Endodermal cell (in vitro differentiated cells): ENCODE data around the gene NLRP5. TPM values are rescaled to one million over a fixed set of nuclear protein-coding genes. Genes with fewer than 3 reads are reported as not detected.

Source experiments
- DNase-seq: peaks from one replicate; pipeline ENCODE4 v3.0.0-alpha.2; 2017
- H3K27ac ChIP-seq: 2 replicates; pipeline ENCODE4 v1.5.1; 2013; ENCODE audit warnings: mild to moderate bottlenecking, low read depth, low read length, moderate library complexity
- H3K27me3 ChIP-seq: 2 replicates; pipeline ENCODE4 v1.6.1; 2013; ENCODE audit warnings: mild to moderate bottlenecking, low read length, moderate library complexity; ENCODE audit not compliant: insufficient read depth, control insufficient read depth, poor library complexity, severe bottlenecking
- H3K36me3 ChIP-seq: 2 replicates; pipeline ENCODE4 v1.7.0; 2013; ENCODE audit warnings: mild to moderate bottlenecking, low read length, moderate library complexity; ENCODE audit not compliant: control insufficient read depth, insufficient read depth
- H3K4me1 ChIP-seq: one replicate; pipeline ENCODE4 v1.7.0; 2013; ENCODE audit warnings: low read length; ENCODE audit not compliant: control insufficient read depth, insufficient read depth
- H3K4me3 ChIP-seq: 2 replicates; pipeline ENCODE4 v1.5.1; 2013; ENCODE audit warnings: mild to moderate bottlenecking, low read length, moderate library complexity
- H3K9ac ChIP-seq: 2 replicates; pipeline ENCODE4 v1.6.1; 2013; ENCODE audit warnings: mild to moderate bottlenecking, low read length, moderate library complexity; ENCODE audit not compliant: poor library complexity, severe bottlenecking; ENCODE audit errors: extremely low read depth
- H3K9me3 ChIP-seq: 2 replicates; pipeline ENCODE4 v1.6.1; 2013; ENCODE audit warnings: mild to moderate bottlenecking, low read length, moderate library complexity; ENCODE audit not compliant: control insufficient read depth
- H3K27ac Mint-ChIP-seq: 2 replicates; pipeline ENCODE4 v1.8.0; 2020; ENCODE audit warnings: mixed read lengths
- H3K27me3 Mint-ChIP-seq: 2 replicates; pipeline ENCODE4 v1.8.0; 2021; ENCODE audit warnings: mild to moderate bottlenecking, mixed read lengths; ENCODE audit not compliant: insufficient read depth
- H3K36me3 Mint-ChIP-seq: 2 replicates; pipeline ENCODE4 v1.8.0; 2020; ENCODE audit warnings: low read depth, mixed read lengths
- H3K4me1 Mint-ChIP-seq: 2 replicates; pipeline ENCODE4 v1.8.0; 2020; ENCODE audit warnings: mixed read lengths
- H3K4me3 Mint-ChIP-seq: 2 replicates; pipeline ENCODE4 v1.8.0; 2020; ENCODE audit warnings: mild to moderate bottlenecking, moderate library complexity, mixed read lengths
- H3K9me3 Mint-ChIP-seq: 2 replicates; pipeline ENCODE4 v1.8.0; 2020; ENCODE audit warnings: mild to moderate bottlenecking, mixed read lengths
- WGBS, 2 experiments: methylation state at CpG; one replicate each; pipeline versions ENCODE4 v1.1.5 to v1.1.7; 2013; ENCODE audit warnings: missing lambda C conversion rate in 2 of 2, mixed read lengths in 1 of 2; ENCODE audit not compliant: insufficient coverage in 1 of 2, insufficient read length in 1 of 2; 5-methylcytosine and 5-hydroxymethylcytosine counted together
- total RNA-seq, 2 donors: library from RNA; stranded (reverse); fragmentation: NEBNext Ultra II Directional in 1 of 2; extraction: Animal tissue kit (Norgen Biotek cat#: 25700) in 1 of 2; gene quantifications; 2 replicates in 1 of 2; 3 replicates in 1 of 2; pipeline ENCODE4 v1.2.1, GENCODE V29; 2021
- TF ChIP-seq, protein P1 (sequence below): fragments of 200-600 bp; sonication (generic); conservative IDR thresholded peaks from 2 replicates; pipeline ENCODE4 v1.5.0; 2021; ENCODE audit warnings: antibody characterized with exemption, mild to moderate bottlenecking

The NLRP5 gene
- total RNA-seq, 2 donors from 2014 or later: not detected

DNA sequence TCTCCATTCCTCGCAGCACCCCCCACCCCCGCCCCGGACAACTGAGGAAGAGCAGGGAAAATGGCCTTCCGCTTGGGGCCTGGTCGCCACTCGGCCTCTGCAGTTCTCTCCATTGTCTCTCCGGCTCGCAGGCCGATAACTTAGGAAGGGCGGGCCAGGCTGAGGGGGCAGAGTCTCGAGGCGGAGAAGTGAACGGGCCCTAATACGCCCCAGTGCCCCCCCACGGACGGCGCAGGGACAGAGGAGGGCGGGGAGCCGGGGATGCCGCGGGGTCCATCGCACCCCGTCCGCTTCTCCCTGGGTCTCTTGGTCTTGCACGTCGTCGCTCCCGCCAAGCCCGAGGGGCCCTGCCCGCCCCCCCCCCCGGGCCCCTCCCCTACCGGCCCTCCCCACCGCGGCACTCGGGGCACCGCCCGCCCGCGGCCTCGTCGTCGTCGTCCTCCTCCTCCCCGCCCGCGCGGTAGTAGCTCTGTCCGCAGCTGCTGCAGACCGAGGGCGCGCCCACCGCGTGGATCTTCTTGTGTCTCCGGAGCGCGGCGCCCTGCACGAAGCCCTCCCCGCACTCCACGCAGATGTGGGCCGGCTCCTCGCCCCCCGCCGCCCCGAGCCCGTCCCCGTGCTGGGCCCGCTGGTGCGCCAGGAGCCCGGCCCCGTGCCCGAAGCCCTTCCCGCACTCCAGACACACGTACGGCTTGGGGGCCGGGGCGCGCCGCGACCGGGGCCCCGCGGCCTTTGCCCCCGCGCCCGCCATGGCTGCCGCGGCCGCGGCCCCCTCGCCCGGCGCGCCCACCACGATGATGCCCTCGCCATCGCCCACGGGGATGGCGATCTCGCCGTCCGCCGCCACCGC, 101.3 kb downstream of the NLRP5 start:
- Mint-ChIP-seq H3K4me1 (peaks cover 19% of the 10 kb centered on the region), H3K36me3 (peaks cover 26% of the 10 kb centered on the region), H3K4me3 (no peak overlapping the region), H3K9me3 (peaks cover 5% of the 10 kb centered on the region), H3K27ac (no peak overlapping the region), H3K27me3 (no peaks in the 10 kb centered on the region)
- Histone ChIP-seq H3K27me3 (no peaks in the 10 kb centered on the region), H3K36me3 (peaks cover 19% of the 10 kb centered on the region), H3K9ac (no peak overlapping the region), H3K4me1 (peaks cover 6% of the 10 kb centered on the region), H3K4me3 (no peak overlapping the region), H3K9me3 (peaks cover 5% of the 10 kb centered on the region), H3K27ac (no peak overlapping the region)
- DNase-seq: peak; percentile 46
- WGBS, 2 experiments: 97 to 99% methylated on average over 26 to 96 of the region's 104 CpGs
- TF ChIP-seq, protein P1, sequence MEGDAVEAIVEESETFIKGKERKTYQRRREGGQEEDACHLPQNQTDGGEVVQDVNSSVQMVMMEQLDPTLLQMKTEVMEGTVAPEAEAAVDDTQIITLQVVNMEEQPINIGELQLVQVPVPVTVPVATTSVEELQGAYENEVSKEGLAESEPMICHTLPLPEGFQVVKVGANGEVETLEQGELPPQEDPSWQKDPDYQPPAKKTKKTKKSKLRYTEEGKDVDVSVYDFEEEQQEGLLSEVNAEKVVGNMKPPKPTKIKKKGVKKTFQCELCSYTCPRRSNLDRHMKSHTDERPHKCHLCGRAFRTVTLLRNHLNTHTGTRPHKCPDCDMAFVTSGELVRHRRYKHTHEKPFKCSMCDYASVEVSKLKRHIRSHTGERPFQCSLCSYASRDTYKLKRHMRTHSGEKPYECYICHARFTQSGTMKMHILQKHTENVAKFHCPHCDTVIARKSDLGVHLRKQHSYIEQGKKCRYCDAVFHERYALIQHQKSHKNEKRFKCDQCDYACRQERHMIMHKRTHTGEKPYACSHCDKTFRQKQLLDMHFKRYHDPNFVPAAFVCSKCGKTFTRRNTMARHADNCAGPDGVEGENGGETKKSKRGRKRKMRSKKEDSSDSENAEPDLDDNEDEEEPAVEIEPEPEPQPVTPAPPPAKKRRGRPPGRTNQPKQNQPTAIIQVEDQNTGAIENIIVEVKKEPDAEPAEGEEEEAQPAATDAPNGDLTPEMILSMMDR: no peak

DNA sequence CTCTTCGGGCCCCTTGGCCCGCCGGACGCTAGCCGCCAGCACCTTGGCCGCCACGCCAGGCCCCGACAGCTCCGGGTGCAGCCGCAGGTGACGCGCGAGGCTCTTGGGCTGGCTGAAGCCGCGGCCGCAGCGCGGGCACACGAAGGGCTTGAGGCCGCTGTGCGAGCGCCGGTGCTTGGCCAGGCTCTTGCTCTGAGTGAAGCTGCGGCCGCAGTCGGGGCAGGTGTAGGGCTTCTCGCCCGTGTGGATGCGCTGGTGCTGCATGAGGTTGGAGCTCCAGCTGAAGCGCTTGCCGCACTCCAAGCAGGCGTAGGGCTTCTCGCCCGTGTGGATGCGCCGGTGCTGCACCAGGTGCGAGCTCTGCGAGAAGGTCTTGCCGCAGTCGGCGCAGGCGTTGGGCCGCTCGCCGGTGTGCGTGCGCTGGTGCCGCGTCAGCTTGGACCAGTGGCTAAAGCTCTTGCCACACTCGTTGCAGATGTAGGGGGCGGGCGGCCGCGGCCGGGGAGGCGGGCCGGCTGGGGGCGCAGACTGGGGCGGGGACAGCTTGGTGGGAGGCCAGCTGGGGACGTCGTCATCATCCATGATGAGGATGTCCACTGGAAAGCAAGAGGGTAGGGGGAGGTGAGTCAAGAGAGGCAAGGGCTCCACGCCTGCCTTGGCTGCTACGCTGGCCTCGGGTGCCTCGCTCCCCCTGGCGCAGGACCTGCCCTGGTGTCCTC, 102.1 kb downstream of the NLRP5 start:
- H3K9me3 ChIP-seq: peaks cover 12% of the 10 kb centered on the region
- H3K4me3 ChIP-seq: no peak overlapping the region
- no peak overlapping the region for H3K9ac ChIP-seq
- H3K27ac ChIP-seq: no peak overlapping the region
- peak; percentile 49 for DNase-seq
- no peaks in the 10 kb centered on the region for H3K27me3 ChIP-seq
- Mint-ChIP-seq H3K27me3 (no peaks in the 10 kb centered on the region), H3K9me3 (peaks cover 12% of the 10 kb centered on the region), H3K4me3 (no peak overlapping the region), H3K4me1 (peaks cover 18% of the 10 kb centered on the region), H3K36me3 (peaks cover 33% of the 10 kb centered on the region), H3K27ac (no peak overlapping the region)
- TF ChIP-seq, protein P1: no peak
- 96 to 97% methylated on average over 35 to 66 of the region's 66 CpGs for WGBS, 2 experiments
- H3K36me3 ChIP-seq: peaks cover 25% of the 10 kb centered on the region
- peaks cover 6% of the 10 kb centered on the region for H3K4me1 ChIP-seq

DNA sequence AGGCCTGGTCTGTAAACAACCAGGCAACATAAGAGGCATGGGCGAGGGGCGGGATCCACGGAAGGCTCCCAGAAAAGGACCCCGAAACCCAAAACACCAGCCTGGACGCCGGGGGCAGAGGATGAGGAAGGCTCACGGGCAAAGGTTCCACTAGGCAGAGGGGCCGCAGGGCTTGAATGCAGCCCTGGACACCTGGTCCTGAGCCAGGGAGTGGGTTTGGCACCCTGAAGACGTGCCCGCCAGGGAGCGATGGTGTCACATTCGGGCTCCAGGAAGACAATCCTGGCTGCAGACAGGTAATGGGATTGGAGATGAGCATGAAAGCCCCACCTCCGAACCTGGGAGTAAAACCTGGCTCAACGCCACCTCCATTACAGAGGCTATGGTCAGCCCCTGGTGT, 102.8 kb downstream of the NLRP5 start:
- peak; percentile 47 for DNase-seq
- Histone ChIP-seq H3K36me3 (peaks cover 29% of the 10 kb centered on the region), H3K27ac (no peak overlapping the region), H3K9ac (no peak overlapping the region), H3K27me3 (no peaks in the 10 kb centered on the region), H3K9me3 (peaks cover 15% of the 10 kb centered on the region), H3K4me1 (no peaks in the 10 kb centered on the region), H3K4me3 (no peak overlapping the region)
- 94 to 100% methylated on average over 1 to 14 of the region's 14 CpGs for WGBS, 2 experiments
- H3K27me3 Mint-ChIP-seq: no peaks in the 10 kb centered on the region
- H3K27ac Mint-ChIP-seq: no peak overlapping the region
- H3K9me3 Mint-ChIP-seq: peaks cover 15% of the 10 kb centered on the region
- H3K36me3 Mint-ChIP-seq: peaks cover 40% of the 10 kb centered on the region
- peaks cover 11% of the 10 kb centered on the region for H3K4me1 Mint-ChIP-seq
- no peak overlapping the region for H3K4me3 Mint-ChIP-seq
- TF ChIP-seq, protein P1: no peak
